HUES64 (cell line): ENCODE data around the gene EPG5.

ENCODE experiments used
- H3K27ac ChIP-seq: 2 replicates; pipeline ENCODE4 v1.7.0; 2013; ENCODE audit warnings: low read depth, low read length, inconsistent platforms
- H3K27me3 ChIP-seq: 2 replicates; pipeline ENCODE4 v1.6.1; 2013; ENCODE audit warnings: mild to moderate bottlenecking, low read length; ENCODE audit not compliant: insufficient read depth
- H3K36me3 ChIP-seq: 2 replicates; pipeline ENCODE4 v1.6.1; 2013; ENCODE audit warnings: mild to moderate bottlenecking, low read length; ENCODE audit not compliant: insufficient read depth
- H3K4me1 ChIP-seq: 2 replicates; pipeline ENCODE4 v1.6.1; 2013; ENCODE audit warnings: mild to moderate bottlenecking, low read length, moderate library complexity; ENCODE audit not compliant: insufficient read depth
- H3K4me3 ChIP-seq: 2 replicates; pipeline ENCODE4 v1.5.1; 2013; ENCODE audit warnings: mild to moderate bottlenecking, low read length, moderate library complexity
- H3K9ac ChIP-seq: 2 replicates; pipeline ENCODE4 v1.6.1; 2013; ENCODE audit warnings: mild to moderate bottlenecking, low read depth, low read length
- H3K9me3 ChIP-seq: 2 replicates; pipeline ENCODE4 v1.6.1; 2013; ENCODE audit warnings: low read depth, low read length; ENCODE audit not compliant: insufficient read depth
- WGBS: fragments of 150-250, 120-280 bp; methylation state at CpG from one replicate; pipeline ENCODE4 v1.1.7; 2013; ENCODE audit warnings: missing lambda C conversion rate; 5-methylcytosine and 5-hydroxymethylcytosine counted together

The EPG5 gene

GRCh38 chr18:45945669-45946068 is 21.5 kb downstream of the EPG5 start:
- H3K9ac ChIP-seq: no peak overlapping the region
- no peak overlapping the region for H3K4me3 ChIP-seq
- no peaks in the 10 kb centered on the region for H3K9me3 ChIP-seq
- H3K27me3 ChIP-seq: no peaks in the 10 kb centered on the region
- H3K27ac ChIP-seq: no peak overlapping the region
- peaks cover 89% of the 10 kb centered on the region for H3K36me3 ChIP-seq
- H3K4me1 ChIP-seq: no peaks in the 10 kb centered on the region
- 91% methylated on average over 4 of the region's 5 CpGs for WGBS

DNA sequence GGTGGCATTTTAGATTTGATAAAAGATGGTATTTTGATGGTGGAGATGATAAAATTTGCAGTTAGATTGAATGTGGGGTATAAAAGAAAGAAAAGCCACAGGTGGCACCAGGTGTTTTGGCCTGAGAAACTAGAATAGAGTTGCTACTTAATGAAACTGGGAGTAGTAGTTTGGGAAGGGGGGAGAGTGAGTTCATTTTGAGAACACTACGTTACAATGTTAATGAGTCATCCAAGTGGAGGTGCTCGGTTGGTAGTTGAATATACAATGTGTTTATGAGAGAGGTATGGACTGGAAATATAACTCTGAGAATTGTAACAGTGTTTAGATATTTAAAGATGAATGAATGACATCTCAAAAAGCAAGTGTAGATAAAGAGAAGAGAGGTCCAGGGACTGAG is 26.4 kb downstream of the EPG5 start:
- Histone ChIP-seq H3K27ac (no peak overlapping the region), H3K27me3 (no peaks in the 10 kb centered on the region), H3K4me3 (no peak overlapping the region), H3K36me3 (peaks cover 72% of the 10 kb centered on the region), H3K9me3 (no peaks in the 10 kb centered on the region), H3K9ac (no peak overlapping the region), H3K4me1 (no peaks in the 10 kb centered on the region)
- WGBS: 94% methylated on average over 2 of the region's 2 CpGs

DNA sequence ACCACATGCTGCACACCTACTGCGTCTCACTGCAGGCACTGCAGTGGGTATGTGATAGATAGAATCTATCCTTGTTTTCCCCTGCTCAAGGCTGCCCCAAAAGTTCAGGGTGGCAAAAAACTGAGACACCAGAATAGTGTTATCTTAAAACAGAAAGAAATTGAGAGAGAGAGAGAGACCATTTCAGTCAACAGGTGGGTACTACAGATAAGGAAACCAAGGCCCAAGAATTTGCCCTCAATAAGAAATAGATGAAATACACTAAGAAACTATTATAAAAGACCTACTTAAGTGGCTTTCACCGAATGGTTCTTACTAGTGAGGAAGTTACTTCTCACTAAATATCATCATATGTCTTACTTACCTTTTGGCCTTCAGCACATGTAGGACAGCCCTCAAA is 27.9 kb downstream of the EPG5 start:
- Histone ChIP-seq H3K27ac (no peak overlapping the region), H3K27me3 (no peaks in the 10 kb centered on the region), H3K9me3 (no peaks in the 10 kb centered on the region), H3K4me1 (no peaks in the 10 kb centered on the region), H3K4me3 (no peak overlapping the region), H3K36me3 (peaks cover 61% of the 10 kb centered on the region), H3K9ac (no peak overlapping the region)
- 90% methylated on average over 2 of the region's 2 CpGs for WGBS

GRCh38 chr18:45938488-45938935 is 28.6 kb downstream of the EPG5 start:
- no peak overlapping the region for H3K9ac ChIP-seq
- peaks cover 58% of the 10 kb centered on the region for H3K36me3 ChIP-seq
- 89% methylated on average over 2 of the region's 2 CpGs for WGBS
- no peaks in the 10 kb centered on the region for H3K27me3 ChIP-seq
- no peak overlapping the region for H3K4me3 ChIP-seq
- no peaks in the 10 kb centered on the region for H3K4me1 ChIP-seq
- no peaks in the 10 kb centered on the region for H3K9me3 ChIP-seq
- no peak overlapping the region for H3K27ac ChIP-seq

GRCh38 chr18:45935591-45936335 is 31.4 kb downstream of the EPG5 start:
- H3K36me3 ChIP-seq: peaks cover 45% of the 10 kb centered on the region
- no peaks in the 10 kb centered on the region for H3K9me3 ChIP-seq
- WGBS: 93% methylated on average over 3 of the region's 3 CpGs
- no peak overlapping the region for H3K4me3 ChIP-seq
- H3K9ac ChIP-seq: no peak overlapping the region
- H3K4me1 ChIP-seq: no peaks in the 10 kb centered on the region
- no peak overlapping the region for H3K27ac ChIP-seq
- H3K27me3 ChIP-seq: no peaks in the 10 kb centered on the region

- H3K9ac ChIP-seq: no peak overlapping the region
- H3K36me3 ChIP-seq: peaks cover 44% of the 10 kb centered on the region
- H3K4me3 ChIP-seq: no peak overlapping the region
- H3K27ac ChIP-seq: no peak overlapping the region
- H3K9me3 ChIP-seq: no peaks in the 10 kb centered on the region
- no peaks in the 10 kb centered on the region for H3K4me1 ChIP-seq
- 98% methylated on average over 3 of the region's 3 CpGs for WGBS
- no peaks in the 10 kb centered on the region for H3K27me3 ChIP-seq
These were observed 34.4 kb downstream of the EPG5 start for GRCh38 chr18:45932708-45933107.

- H3K4me3 ChIP-seq: no peak overlapping the region
- H3K9me3 ChIP-seq: no peaks in the 10 kb centered on the region
- no peak overlapping the region for H3K9ac ChIP-seq
- H3K27ac ChIP-seq: no peak overlapping the region
- H3K36me3 ChIP-seq: peaks cover 46% of the 10 kb centered on the region
- H3K27me3 ChIP-seq: no peaks in the 10 kb centered on the region
- WGBS: 97% methylated on average over 2 of the region's 2 CpGs
- no peaks in the 10 kb centered on the region for H3K4me1 ChIP-seq
These were observed 36.2 kb downstream of the EPG5 start for GRCh38 chr18:45930963-45931362.

DNA sequence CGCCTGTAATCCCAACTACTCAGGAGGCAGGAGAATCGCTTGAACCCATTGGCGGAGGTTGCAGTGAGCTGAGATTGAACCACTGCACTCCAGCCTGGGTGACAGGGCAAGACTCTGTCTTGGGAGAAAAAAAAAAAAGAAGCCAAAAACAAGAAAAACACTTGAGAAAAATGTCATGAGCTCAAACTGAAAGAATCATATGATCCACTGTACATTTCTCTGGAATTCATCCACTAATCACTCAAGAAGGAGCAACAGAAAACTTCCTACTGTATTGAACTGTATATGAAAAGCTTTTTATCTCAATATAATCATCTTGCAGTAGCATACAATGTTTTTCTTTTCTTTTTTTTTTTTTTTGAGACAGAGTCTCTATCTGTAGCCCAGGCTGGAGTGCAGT is 40.4 kb downstream of the EPG5 start:
- Histone ChIP-seq H3K4me1 (no peaks in the 10 kb centered on the region), H3K9ac (no peak overlapping the region), H3K36me3 (peaks cover 77% of the 10 kb centered on the region), H3K9me3 (no peaks in the 10 kb centered on the region), H3K27me3 (no peaks in the 10 kb centered on the region), H3K4me3 (no peak overlapping the region), H3K27ac (no peak overlapping the region)
- 95% methylated on average over 3 of the region's 3 CpGs for WGBS

GRCh38 chr18:45926085-45926484 is 41.0 kb downstream of the EPG5 start:
- Histone ChIP-seq H3K4me1 (no peaks in the 10 kb centered on the region), H3K27me3 (no peaks in the 10 kb centered on the region), H3K9ac (no peak overlapping the region), H3K27ac (no peak overlapping the region), H3K9me3 (no peaks in the 10 kb centered on the region), H3K36me3 (peaks cover 78% of the 10 kb centered on the region), H3K4me3 (no peak overlapping the region)
- 100% methylated on average over 1 of the region's 3 CpGs for WGBS

DNA sequence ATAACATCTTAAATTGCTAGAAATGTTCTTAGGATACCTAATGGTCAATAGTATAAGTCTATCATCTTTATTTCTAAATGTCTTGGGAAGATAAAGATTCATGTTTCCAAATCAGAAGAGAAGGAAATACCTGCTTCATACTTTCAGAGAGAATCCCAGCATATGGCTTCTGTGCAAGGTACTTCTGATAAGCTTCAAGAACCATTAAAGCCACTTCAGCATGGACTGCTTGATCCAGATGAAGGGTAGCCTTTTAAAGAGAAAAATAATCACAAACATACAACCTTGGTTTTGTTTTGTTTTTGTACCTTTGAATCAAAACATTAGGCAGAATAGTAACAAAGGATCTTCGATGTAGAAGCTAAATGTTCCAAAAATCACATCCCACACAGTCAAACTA is 44.0 kb downstream of the EPG5 start:
- 100% methylated on average over 1 of the region's 1 CpG for WGBS
- Histone ChIP-seq H3K4me1 (no peaks in the 10 kb centered on the region), H3K27ac (no peak overlapping the region), H3K9me3 (no peaks in the 10 kb centered on the region), H3K4me3 (no peak overlapping the region), H3K9ac (no peak overlapping the region), H3K27me3 (no peaks in the 10 kb centered on the region), H3K36me3 (peaks cover 65% of the 10 kb centered on the region)

DNA sequence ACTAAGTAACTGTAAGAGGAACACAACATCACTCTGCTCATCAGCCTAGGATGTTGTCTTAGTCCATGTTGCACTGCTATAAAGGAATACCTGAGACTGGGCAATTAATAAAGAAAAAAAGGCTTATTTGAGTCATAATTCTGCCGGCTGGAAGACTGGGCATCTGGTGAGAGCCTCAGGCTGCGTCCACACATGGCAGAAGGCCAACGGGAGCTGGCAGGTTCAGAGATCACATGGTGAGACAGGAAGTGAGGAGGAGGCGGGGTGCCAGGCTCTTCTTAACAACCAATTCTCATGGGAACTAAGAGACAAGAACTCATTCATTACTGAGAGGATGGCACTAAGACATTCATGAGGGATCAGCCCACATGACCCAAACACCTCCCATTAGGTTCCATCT is 46.8 kb downstream of the EPG5 start:
- Histone ChIP-seq H3K36me3 (peaks cover 78% of the 10 kb centered on the region), H3K9me3 (no peaks in the 10 kb centered on the region), H3K27me3 (no peaks in the 10 kb centered on the region), H3K9ac (no peak overlapping the region), H3K27ac (no peak overlapping the region), H3K4me1 (no peaks in the 10 kb centered on the region), H3K4me3 (no peak overlapping the region)
- WGBS: 92% methylated on average over 4 of the region's 4 CpGs

GRCh38 chr18:45916302-45916701 is 50.8 kb downstream of the EPG5 start:
- no peaks in the 10 kb centered on the region for H3K9me3 ChIP-seq
- WGBS: 93% methylated on average over 7 of the region's 8 CpGs
- H3K36me3 ChIP-seq: peaks cover 71% of the 10 kb centered on the region
- no peak overlapping the region for H3K27ac ChIP-seq
- H3K9ac ChIP-seq: no peak overlapping the region
- H3K27me3 ChIP-seq: no peaks in the 10 kb centered on the region
- no peak overlapping the region for H3K4me3 ChIP-seq
- no peaks in the 10 kb centered on the region for H3K4me1 ChIP-seq
